Measurements from ENCODE around the gene ABCB1. TPM values are rescaled to one million over a fixed set of nuclear protein-coding genes. Genes with fewer than 3 reads are reported as not detected.

Gene ABCB1
- polyA plus RNA-seq, 1 donor (not counting 4 experiments of a cell fraction or from before 2014, with no cell fraction given) = 0.13 TPM

GRCh38 chr7:87456247-87456646 is 144.4 kb downstream of the ABCB1 start:
- TF ChIP-seq EZH2 (IDR thresholded peaks at IDR 0.05; ENCODE audit: low read length) (no peak), CTCF (optimal IDR thresholded peaks at IDR 0.05 in 1 of 3, IDR thresholded peaks at IDR 0.05 in 1 of 3, conservative IDR thresholded peaks at IDR 0.05 in 1 of 3; ENCODE audit: extremely low read depth in 1 of 3, insufficient read depth in 2 of 3, low read length in 3 of 3) (no peak)
- no peak for DNase-seq (ENCODE audit: low read depth, low spot score)
- H3K27me3 ChIP-seq (ENCODE audit: control insufficient read depth, extremely low read depth, insufficient read depth, low read length) = no peaks in the 10 kb centered on the region
- no peak overlapping the region for H3K9ac ChIP-seq (ENCODE audit: control insufficient read depth, extremely low read depth, insufficient read depth, low read length)
- H3K9me3 ChIP-seq (ENCODE audit: control insufficient read depth, low read depth, low read length) = no peaks in the 10 kb centered on the region
- no peaks in the 10 kb centered on the region for H3K4me1 ChIP-seq (ENCODE audit: control insufficient read depth, extremely low read depth, insufficient read depth, low read length)
- no peak overlapping the region for H2AFZ ChIP-seq (ENCODE audit: control insufficient read depth, low read length)
- no peak overlapping the region for H3K27ac ChIP-seq (ENCODE audit: control insufficient read depth, insufficient read depth, low read length)
- H3K79me2 ChIP-seq (ENCODE audit: control insufficient read depth, insufficient read depth, low read length) = no peaks in the 10 kb centered on the region
- no peaks in the 10 kb centered on the region for H3K36me3 ChIP-seq (ENCODE audit: control insufficient read depth in 2 of 2, extremely low read depth in 1 of 2, insufficient read depth in 2 of 2, low read length in 2 of 2)
- H3K4me3 ChIP-seq (ENCODE audit: control insufficient read depth in 2 of 3, extremely low read depth in 1 of 3, insufficient read depth in 2 of 3, low read depth in 1 of 3, low read length in 3 of 3) = no peak overlapping the region
- dilution Hi-C loops (cut with MboI; ENCODE audit: extremely low pct_ligation_motif_present, low sequenced_read_pairs) = no loop called here
- no peak for FAIRE-seq
- no peak overlapping the region for H3K4me2 ChIP-seq (ENCODE audit: control insufficient read depth, extremely low read depth, insufficient read depth, low read depth, low read length)
- H4K20me1 ChIP-seq (ENCODE audit: control insufficient read depth, extremely low read depth, insufficient read depth, low read length) = no peaks in the 10 kb centered on the region
- no peaks in the 10 kb centered on the region for H3K9me1 ChIP-seq (ENCODE audit: control insufficient read depth, extremely low read depth, insufficient read depth, low read length)

Other genes starting within 250 kb of the ABCB1 start
- not detected in 3 replicates for gene ABCB4, start 125.2 kb downstream of the ABCB1 start, polyA plus RNA-seq
- 0.34 to 0.81 TPM (median 0.44 TPM) in 3 replicates for gene RUNDC3B, start 27.5 kb upstream of the ABCB1 start, polyA plus RNA-seq

All from keratinocyte (primary cell).